Measurements from ENCODE around the gene SCGN. TPM values are rescaled to one million over a fixed set of nuclear protein-coding genes. Genes with fewer than 3 reads are reported as not detected.

SCGN gene
- total and polyA plus RNA-seq, 9 of the 15 experiments (the other 6 are each of a cell fraction or from before 2014, with no cell fraction given), result not detected

DNA sequence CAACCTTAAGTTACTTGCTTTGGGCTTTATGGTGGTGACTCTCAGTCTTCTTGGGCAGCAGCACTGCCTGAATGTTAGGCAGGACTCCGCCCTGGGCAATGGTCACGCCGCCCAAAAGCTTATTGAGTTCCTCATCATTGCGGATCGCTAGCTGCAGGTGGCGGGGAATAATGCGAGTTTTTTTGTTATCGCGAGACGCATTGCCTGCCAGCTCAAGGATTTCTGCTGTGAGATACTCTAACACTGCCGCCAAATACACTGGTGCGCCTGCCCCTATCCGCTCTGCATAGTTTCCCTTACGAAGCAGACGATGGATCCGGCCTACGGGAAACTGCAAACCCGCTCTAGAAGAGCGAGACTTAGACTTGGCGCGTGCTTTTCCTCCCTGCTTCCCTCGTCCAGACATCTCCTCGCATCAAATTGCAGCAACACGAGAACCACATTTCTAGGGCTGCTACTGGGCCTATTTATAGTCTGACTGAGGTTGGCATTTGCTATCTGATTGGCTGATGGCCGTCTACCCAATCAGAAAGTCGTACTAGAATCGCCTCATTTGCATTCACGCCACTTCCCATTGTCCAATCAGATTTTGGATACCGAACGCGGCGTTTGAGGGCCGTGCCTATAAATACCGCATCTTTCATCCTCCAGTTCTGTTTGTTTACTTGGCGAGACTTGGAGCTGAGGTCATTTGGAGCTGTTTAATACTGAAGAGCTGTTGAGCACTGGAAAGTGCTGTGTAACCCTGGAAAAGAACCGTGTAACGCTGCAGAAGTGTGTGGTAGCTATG lies 74.3 kb downstream of the SCGN start (continued):
- TF ChIP-seq ZBED1 (IDR thresholded peaks at IDR 0.05) (no peak; the same call in 1 of the 2 replicates), ZNF77 (CRISPR knock-in tag; IDR thresholded peaks at IDR 0.05) (no peak), SMC3 (conservative IDR thresholded peaks at IDR 0.05; ENCODE audit: insufficient read depth, low read depth, low read length) (no peak), NEUROD1 (IDR thresholded peaks at IDR 0.05; ENCODE audit: borderline replicate concordance, low read depth, low read length, partially characterized antibody) (no peak), MGA (IDR thresholded peaks at IDR 0.05) (peak; percentile 72), FOXA3 (CRISPR knock-in tag; conservative IDR thresholded peaks at IDR 0.05 in 1 of 2, IDR thresholded peaks at IDR 0.05 in 1 of 2) (peak in 1 of 2 experiments; percentile 63; a peak in 2 of 4 replicates), RNF2 (IDR thresholded peaks at IDR 0.05) (peak; percentile 18; the same call in 1 of the 2 replicates), SREBF1 (IDR thresholded peaks at IDR 0.05; ENCODE audit: borderline replicate concordance, low read depth, low read length) (peak; percentile 93), EWSR1 (IDR thresholded peaks at IDR 0.05; ENCODE audit: borderline replicate concordance, low read depth, partially characterized antibody) (no peak), RBM14 (IDR thresholded peaks at IDR 0.05; ENCODE audit: borderline replicate concordance, insufficient read depth, low read depth, low read length) (no peak), MLLT1 (IDR thresholded peaks at IDR 0.05) (no peak; a peak in 1 of 4 replicates), KLF16 (IDR thresholded peaks at IDR 0.05) (no peak), ZNF444 (CRISPR knock-in tag; IDR thresholded peaks at IDR 0.05) (no peak), ELF4 (CRISPR knock-in tag; IDR thresholded peaks at IDR 0.05) (no peak)

Measured in K562 (cell line).